Measurements from ENCODE around the gene KCTD5.

Gene KCTD5

DNA sequence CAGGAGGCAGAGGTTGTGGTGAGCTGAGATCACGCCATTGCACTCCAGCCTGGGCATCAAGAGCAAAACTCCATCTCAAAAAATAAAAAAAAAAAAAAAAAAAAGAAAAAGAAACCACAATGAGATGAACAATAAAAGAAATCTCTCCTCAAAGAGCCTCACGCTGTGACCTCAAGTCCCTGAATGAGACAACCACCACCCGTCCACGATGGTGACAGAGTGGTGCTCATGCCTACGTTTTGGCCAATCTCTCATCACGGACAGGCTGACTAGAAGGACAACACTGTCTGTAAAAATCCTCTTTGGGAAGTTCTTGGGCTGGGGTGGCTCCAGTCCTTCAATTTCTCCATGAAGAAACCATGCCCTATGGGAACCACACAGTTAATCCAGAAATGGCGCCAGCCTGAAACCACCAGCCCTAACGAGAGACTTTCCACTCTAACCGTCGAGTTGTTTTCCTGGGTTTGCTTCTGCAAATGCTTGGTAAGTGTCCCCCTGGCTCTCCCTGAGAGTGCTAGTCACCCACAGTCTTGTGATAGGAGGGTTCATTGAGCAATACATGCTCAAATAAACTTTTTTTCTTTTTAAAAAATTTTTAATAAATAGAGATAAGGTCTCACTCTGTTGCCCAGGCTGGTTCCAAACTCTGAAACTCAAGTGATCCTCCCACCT is 52.7 kb downstream of the KCTD5 start:
- no peak for DNase-seq

DNA sequence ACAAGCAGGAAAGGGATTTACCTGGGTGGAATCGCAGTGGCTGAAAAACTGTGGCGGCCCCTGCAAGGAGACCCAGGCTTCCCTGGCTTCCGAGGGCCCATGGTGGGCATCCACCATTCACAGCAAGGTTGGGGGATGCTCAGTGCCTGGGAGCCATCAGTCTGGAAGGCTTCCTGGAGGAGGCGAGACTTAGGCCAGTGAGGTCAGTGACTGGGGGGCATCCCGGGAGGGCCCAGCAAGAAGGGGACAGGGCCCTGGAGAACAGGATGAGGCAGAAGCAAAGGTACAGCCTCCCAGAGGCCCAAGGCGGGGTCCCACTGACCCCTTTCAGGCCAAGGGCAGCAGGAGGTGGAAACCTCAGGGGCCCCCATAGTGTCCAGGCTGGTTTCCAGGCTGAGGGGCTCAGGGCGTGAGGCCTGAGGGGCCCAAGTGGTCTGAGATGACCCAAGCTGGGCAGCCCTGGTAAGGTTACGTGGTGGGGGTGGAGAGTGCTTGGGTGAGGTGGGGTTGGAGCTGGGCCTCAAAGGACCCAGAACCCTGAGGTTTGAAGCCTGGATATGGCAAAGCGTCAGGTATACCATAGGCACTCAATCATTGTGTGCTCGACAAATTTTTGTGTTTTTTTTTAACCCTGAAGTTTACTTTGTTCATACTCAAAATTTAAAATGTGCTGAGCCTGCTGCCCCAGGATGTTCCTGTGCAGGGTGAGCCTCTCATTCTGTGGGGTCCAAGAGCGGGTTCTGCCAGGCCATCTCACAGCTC is 54.3 kb downstream of the KCTD5 start:
- DNase-seq: no peak

- DNase-seq: no peak
Measured at GRCh38 chr16:2737238-2737605, 54.9 kb downstream of the KCTD5 start.

DNA sequence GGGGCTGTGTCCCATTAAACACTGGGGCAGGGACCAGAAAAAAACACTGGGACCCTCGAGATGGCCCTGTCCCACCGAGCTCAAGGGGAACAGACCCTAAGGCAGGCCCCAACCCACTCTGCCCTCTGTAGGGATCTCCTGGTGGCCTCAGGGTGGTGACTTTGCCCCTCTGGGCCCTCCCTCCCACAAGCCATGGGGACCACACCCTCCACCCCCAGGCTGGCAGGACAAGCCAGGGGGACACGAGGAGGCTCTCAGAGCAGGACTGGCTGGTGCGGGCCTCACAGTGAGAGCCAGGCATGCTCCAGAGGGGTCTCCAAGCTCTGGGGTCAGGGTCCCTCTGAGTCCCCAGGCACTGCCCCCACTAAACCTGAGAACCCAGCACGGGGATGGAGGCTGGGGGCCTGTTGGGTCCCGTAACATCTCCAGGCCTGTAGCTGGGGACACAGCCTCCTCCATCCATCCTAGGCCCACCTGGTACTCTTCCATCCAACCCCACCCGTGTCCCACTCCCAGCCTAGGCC is 55.6 kb downstream of the KCTD5 start:
- DNase-seq: no peak

- no peak for DNase-seq
Measured at GRCh38 chr16:2738615-2739014, 56.3 kb downstream of the KCTD5 start.

DNA sequence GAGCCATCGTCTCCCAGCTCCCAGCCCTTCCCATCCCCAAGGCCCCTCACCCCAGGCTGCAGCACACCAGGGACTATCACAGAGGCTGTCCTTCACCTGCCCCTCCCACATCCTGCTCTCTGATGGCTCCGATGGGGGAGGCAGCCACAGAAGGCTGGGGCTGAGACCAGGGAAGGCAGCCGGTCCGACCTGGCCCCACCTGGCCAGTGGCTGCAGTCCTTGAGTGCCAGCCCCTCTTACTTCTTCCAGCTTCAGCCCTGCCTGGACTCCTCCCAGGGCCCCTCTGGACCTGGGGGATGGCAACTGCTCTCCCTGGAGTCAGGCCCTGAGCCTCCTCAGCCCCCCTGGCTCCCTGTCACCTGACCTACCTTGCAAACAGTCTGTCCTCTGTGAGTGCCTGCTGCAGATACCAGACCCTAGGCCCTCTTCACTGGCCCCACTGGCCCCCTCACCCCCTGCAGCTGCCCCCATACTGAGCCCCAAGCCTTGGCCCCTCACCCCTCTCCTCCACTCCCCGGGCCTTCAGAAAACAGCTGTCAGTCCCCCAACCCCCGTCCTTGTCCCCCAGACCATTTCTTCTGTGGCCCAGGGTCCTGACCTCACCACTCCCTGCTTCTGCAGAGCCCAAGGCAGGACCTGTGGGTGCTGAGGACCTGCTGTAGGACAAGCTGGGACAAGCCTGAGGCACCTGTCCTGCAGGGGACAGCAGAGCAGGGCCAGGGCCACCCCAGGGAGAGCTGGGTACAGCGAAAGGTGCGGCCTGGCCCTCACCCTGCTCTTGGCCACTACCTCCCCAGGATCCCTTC is 57.5 kb downstream of the KCTD5 start:
- DNase-seq: no peak

- DNase-seq: no peak
Measured at GRCh38 chr16:2740476-2740875, 58.2 kb downstream of the KCTD5 start.

DNA sequence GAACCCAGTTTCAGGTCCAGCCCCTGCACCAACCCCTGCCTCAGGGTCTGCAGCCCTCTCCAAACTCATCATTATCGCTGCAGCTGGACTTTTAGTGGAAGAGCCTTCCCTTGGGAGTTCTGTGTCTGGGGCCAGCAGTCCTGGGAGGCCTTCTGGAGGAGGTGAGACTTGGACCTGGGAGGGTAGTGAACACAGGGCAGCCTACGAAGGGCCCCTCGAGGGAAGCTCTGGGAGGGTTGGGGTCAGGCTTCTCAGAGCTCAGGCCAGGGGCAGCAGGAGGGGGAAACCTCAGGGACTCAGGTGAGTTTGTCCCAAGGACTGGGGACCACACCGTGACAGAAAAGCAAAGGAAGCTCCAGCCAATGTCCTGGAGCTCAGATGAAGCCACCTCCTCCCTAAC is 58.8 kb downstream of the KCTD5 start:
- DNase-seq: no peak

- DNase-seq: no peak
Measured at GRCh38 chr16:2742323-2743006, 60.1 kb downstream of the KCTD5 start.

DNA sequence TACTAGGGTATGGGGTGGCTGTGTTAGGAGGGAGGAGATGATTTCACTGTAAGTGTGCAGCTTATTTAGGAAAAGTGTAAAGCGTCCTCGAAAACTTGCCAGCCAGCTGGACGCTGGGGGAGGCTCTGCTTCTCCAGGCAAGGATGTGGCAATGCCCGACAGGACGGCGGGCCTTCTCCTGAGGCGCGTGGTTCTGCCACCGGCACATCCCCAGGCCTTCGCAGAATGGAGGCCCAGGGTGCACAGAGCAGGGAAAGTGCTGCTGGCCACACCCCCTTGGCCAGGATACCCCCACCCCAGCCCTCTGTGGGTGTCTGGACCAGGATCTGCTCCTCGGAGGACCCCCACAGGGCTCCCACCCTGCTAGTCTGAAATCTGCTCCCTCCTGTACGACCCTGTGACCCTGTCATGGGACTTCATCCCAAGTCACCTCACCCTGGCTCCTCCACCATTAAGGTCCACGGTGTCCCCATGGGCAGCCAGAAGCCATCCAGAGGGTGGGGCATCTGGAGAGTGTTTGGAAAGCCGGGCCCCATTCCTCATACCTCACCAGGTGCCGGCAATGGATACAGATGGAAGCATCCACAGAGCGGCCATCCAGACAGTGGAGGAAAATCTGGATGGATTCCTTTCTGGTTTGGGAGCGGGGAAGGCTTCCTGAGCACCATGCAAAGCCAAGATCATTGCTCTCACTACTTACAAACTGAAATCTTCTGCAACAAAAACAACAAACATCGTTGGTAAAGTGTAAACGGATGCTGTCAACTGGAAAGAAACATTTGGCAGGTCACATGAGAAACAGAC is 60.9 kb downstream of the KCTD5 start:
- DNase-seq: no peak

DNA sequence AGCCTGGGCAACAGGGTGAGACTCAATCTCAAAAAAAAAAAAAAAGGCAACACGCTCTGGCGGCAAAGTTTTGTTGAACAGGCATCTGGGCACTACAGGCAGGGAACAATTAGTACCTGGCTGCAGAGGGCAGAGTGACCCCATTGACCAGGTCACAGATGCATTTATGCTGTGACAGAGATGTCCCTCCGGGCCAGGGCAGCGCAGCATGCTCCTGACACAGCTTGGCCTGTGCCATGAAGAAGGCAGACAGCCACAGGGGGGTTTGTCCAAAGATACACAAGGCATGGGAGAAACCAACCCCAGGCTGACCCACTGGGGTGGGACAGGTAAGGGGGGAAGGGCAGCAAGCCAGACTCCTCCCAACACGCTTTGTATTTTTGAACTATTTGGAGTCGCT is 62.4 kb downstream of the KCTD5 start:
- no peak for DNase-seq

GRCh38 chr16:2745116-2745890 is 63.0 kb downstream of the KCTD5 start:
- no peak for DNase-seq

- no peak for DNase-seq
Measured at GRCh38 chr16:2745961-2746360, 63.6 kb downstream of the KCTD5 start.

- no peak for DNase-seq
Measured at GRCh38 chr16:2748757-2749455, 66.6 kb downstream of the KCTD5 start.

GRCh38 chr16:2749476-2749875 is 67.2 kb downstream of the KCTD5 start:
- no peak for DNase-seq

DNA sequence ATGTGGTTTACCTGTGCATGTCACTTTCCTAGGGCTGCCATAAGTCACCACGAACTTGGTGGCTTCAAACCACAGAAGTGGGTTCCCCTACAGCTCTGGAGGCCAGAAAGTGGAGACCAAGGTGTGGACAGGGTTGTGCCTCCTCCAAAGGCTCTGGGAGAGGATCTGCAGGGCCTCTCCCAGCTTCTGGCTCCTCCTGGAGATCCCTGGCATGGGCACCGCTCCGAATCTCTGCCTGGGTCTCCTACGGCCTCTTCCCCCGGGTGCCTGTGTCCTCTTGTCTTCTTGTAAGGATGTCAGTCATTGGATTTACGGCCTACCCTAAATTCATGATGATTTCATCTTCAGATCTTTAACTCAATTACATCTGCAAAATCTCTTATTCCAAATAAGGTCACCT is 67.6 kb downstream of the KCTD5 start:
- DNase-seq: no peak

- peak; percentile 93 for DNase-seq
Measured at GRCh38 chr16:2751577-2752034, 69.3 kb downstream of the KCTD5 start.

DNA sequence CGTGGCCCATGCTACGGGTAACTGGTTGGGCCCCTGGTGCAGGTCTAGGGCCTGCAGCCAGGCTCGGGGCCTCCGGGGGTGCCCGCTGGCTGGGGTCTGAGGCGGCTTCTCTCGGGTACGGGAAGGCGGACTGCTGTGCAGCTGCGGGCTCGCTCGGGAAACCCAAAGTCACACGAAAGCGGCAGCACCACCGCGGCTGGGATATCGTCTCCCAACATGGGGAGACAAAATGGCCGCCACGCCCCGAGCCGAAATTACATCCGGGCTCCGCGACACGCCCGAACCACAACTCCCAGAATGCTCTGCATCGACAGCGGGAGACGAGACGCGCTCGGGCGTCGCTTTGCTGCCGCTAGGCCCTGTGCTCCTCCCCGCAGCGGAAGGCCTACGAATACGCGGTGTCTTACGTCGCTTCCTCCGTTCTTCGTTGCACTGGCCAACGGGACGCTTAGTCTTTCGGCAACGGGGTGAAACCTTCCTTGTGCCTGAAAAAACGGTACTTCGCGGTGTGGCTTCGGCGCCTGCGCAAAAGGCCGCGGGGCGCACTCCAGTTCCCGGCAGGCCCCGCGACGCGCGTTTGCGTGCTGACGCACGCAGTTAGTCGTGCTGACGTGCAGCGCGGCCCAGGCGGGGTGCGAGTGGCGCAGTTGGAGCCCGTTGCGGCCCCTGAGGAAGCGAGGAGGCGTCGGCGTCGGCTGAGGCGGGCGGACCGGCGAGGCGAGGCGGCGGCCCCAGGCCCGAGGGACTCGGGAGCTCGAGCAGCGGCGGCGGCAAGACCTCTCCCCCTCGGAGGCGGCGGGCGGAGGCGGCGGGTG is 69.9 kb downstream of the KCTD5 start, which contains the start of gene SRRM2:
TSS of gene SRRM2 (plus strand) at position 604 of the 815 bp plus-strand sequence. CDS start 3,727 bp downstream, outside the sequence.
- DNase-seq: peak; percentile 98
